NCI-H2227 (cell line): ENCODE measurements around the gene RPL37.
"Not testable (repeated sequence)": the region's sequence is repeated elsewhere in the genome, so short reads cannot be mapped to it uniquely, and the experiment has no call there.

Source experiments
- DNase-seq: peaks from one replicate; lab custom pipeline; 2025; ENCODE audit not compliant: unreplicated experiment; lab: John Stamatoyannopoulos, UW

Gene RPL37

GRCh38 chr5:40834391-40834848, 602 bp downstream of the RPL37 start:
- DNase-seq, result peak; percentile 56

- DNase-seq, result no peak
These were observed 1.3 kb downstream of the RPL37 start for GRCh38 chr5:40833712-40834229.

GRCh38 chr5:40832345-40832744, 2.7 kb downstream of the RPL37 start:
- no peak for DNase-seq

- no peak for DNase-seq
These were observed 3.4 kb downstream of the RPL37 start for GRCh38 chr5:40831346-40832210.

GRCh38 chr5:40829748-40830533, 5.1 kb downstream of the RPL37 start:
- DNase-seq, result no peak

GRCh38 chr5:40828690-40829661, 6.0 kb downstream of the RPL37 start:
- no peak for DNase-seq

DNA sequence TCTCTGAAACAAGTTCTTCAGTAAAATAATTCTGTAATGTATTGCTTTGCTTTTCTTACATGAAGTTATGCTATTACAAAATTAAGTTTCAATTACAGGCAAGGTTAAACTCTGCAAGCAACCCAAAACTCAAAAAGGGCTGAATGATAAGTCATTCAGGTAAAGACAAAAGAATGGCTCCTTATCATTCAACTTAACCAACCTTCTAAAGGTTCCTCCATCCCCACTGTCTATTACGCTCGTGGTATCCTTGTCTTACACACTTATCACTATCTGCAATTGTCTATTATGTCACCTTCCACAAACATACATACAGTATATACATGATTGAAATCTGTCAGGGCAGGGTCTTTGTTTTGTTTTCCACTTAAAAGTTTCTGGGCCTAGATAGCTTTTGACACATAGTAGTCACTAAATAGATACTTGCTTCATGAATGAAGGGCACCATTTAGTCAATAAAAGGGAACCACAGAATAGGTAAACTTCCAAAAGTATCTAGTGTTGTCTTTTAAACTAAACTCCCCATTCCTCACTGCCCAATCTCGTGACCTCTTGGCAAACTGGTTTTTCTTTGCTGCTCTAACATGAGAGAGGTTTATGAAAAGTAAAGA, 6.9 kb downstream of the RPL37 start:
- no peak for DNase-seq

GRCh38 chr5:40827188-40827977, 7.6 kb downstream of the RPL37 start:
- no peak for DNase-seq

GRCh38 chr5:40826489-40827187, 8.4 kb downstream of the RPL37 start:
- no peak for DNase-seq

GRCh38 chr5:40825461-40826043, 9.5 kb downstream of the RPL37 start:
- not testable (repeated sequence) for DNase-seq

- DNase-seq, result no peak
These were observed 11.6 kb downstream of the RPL37 start for GRCh38 chr5:40823459-40823858.

DNA sequence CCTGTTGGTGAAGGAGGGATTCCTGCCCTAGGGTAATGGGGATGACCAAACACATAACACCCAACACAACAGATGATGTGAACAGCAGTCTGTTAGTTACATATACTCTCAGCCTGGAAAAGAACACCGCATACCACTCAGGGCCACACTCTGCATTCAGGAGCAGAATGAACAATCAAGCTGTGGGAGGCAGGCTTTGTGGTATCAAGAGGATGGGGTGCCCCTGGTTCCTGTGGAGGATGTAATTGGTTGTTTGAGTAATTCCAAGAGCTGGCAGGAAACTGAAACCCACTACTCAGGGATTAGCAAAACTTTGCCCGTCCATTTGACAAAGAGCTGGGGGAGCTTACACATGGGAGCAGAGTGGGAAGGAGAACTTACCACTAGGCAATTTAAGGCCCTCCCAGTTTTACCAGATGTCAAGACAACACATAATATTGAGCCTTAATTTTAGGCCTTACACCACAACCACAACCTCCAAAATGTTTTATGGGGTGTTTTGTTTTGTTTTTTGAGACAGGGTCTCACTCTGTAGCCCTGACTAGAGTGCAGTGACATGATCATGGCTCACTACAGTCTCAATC, 21.2 kb downstream of the RPL37 start:
- DNase-seq, result no peak

DNA sequence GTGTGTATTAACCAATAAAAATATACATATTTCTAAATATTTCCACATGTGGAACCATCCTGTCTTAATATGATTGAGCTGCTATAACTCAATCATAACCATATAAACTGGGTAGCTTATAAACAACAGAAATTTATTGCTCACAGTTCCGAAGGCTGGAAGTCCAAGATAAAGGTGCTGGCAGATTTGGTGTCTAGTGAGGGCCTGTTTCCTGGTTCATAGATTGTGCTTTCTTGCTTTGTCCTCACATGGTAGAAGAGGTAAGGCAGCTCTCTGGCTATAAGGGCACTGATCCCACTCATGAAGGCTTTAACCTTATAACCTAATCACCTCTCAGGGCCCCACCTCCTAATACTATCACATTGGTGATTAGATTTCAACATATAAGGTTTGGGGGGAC, 22.9 kb downstream of the RPL37 start:
- no peak for DNase-seq

GRCh38 chr5:40801771-40802562, 33.1 kb downstream of the RPL37 start:
- no peak for DNase-seq

- no peak for DNase-seq
These were observed 35.8 kb downstream of the RPL37 start for GRCh38 chr5:40799258-40799657.

DNA sequence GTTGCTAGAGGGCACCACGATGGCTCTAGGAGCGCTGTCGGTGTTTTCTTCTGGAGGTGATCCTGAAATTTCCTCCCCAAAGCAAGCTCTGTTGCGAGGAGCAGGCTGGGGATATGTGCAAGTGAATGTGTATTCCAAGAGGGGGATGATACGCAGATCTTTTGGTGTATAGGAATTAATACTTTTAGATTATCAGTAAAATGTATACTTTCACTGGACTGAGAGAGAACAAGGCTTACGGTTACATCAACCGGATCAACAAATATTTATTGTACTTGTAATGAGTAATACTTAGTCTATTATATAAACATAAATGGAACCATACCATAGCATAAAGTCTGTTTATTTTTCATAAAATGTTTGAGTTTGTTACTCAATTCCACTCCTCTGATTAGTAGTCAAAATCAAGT, 36.2 kb downstream of the RPL37 start:
- no peak for DNase-seq
